Right forelimb (tissue), 1 donor: ENCODE results near the gene RAB11FIP4.

ENCODE experiments used
- DNase-seq: peaks from one replicate; pipeline ENCODE4 v3.0.0-alpha.2; 2018

Gene RAB11FIP4

DNA sequence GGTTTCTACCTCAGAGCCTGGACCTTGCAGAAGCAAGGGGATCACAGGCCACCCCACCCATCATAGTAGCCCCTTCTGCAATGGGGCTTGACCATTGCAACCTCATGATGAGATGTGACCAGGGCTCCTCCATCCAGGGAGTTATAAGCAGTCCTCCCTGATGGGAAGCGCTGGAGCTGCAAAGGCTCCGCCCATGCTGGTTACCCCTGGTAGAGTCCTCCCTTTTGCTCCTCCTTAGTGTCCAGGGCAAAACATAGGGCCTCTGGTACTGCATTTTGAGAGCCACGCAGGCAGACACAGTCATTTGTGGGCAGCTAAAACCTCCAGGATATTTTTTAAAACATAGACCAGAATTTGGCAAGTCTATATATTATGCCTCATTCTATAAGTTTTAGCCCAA, 161.1 kb downstream of the RAB11FIP4 start:
- DNase-seq = no peak

DNA sequence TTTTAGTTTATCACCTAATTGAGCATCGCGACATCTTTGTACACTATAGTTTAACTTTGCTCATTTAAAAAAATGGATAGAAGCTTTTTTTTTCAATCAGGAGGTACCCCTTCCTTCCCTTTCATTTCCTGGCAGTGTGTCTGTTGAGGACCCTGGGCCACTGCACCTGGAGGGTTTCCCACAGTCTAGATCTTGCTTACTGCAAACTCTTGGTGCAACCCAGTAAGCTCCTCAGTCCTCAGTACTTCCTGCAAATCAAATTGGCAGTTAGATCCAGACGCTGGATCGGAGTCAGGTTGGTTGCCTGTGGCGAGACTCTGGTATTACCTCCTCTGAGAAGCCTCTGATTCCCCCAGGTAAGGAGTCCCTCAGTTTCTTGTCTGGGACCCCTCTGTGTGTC, 162.0 kb downstream of the RAB11FIP4 start:
- no peak for DNase-seq

DNA sequence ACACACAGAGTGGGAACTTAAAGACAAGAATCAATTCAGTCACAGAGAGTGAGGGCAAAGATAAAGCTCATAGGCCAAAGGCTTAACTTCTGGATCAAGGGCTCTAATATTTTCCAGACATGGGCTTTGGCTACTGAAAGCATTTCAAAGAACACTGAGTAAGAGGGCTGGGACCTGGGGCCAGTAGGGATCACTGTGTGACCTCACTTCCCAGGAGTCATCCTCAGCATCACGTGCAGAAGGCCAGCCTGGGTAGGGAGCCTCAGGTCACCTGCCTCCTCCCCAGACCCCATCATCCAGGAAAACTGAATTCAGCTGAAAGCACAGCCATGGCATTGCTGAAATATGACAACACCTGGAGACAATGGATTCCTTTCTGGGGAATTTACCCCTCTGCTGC, 163.5 kb downstream of the RAB11FIP4 start:
- DNase-seq = no peak

DNA sequence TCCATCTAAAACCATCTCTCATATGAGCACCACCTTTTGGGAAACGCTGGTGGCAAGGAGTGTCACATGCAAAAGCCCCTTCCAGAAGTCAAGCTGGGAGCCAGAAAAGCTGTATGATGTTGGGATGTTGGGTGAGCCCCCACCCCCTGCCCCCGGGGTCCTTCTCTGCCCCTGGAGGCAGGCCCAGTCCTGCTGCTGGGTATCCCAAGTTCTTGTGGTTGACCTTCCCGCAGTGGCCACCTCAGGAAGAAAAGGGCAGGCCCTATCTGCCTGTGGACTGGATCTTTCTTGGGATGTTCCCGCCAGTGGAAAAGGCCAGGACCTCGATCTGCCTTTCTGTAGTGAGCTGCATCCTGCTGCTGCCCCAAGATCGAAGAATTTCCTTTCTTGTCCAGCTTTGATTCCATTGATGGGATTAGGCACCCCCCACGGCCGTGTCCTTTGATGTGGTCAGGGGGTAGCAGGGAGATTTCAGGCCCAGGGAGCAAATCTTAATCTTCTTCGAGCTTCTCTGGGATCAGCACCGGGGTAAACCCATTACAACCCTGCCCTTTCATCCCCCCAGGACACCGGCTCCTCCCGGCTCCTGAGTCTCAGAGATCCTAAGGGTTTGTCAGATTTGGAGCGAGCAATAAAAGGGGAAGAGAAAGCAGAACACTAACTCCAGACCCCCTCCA, 165.6 kb downstream of the RAB11FIP4 start:
- DNase-seq = no peak

DNA sequence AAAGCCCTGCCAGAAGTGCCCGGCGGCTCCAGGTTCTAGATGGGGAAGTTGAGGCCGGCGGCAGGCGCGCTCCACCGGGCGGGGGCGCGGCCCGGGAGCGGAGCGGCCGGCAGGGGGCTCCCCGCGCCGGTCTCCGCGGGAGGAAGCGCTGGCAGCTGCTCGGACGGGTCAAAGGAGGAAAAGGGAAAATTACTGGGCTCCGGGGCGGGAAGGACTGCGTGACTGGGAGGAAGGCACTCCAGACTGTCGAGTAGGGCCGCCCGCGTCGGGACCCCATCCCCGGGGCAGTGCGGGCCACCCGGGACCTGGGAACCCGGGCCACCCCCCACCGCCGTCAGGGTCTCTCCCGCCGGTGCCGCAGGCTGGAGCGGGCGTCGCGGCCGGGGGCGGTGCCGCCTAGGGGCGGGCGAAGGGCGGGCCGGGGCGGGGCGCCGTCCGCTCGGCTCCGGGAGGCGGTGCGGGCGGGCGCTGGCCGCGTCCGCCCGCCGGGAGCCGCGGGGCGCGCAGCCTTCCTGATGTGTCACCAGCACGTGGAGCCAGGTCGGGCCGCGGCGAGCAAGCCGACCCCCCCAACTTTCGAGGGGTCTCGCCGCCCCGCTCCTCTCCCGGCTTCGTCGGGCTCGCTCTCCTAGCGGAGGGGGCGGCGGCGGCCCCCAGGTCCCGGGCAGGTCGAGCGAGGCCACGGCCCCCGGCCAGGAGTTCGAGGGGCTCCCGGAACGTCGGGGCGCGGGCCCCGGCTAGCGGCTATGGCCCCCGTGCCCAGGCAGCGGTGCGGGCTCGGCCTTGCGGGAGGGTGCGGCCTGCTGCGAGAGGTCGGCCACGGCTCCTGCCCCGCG, 167.5 kb downstream of the RAB11FIP4 start:
- DNase-seq = peak; percentile 90

DNA sequence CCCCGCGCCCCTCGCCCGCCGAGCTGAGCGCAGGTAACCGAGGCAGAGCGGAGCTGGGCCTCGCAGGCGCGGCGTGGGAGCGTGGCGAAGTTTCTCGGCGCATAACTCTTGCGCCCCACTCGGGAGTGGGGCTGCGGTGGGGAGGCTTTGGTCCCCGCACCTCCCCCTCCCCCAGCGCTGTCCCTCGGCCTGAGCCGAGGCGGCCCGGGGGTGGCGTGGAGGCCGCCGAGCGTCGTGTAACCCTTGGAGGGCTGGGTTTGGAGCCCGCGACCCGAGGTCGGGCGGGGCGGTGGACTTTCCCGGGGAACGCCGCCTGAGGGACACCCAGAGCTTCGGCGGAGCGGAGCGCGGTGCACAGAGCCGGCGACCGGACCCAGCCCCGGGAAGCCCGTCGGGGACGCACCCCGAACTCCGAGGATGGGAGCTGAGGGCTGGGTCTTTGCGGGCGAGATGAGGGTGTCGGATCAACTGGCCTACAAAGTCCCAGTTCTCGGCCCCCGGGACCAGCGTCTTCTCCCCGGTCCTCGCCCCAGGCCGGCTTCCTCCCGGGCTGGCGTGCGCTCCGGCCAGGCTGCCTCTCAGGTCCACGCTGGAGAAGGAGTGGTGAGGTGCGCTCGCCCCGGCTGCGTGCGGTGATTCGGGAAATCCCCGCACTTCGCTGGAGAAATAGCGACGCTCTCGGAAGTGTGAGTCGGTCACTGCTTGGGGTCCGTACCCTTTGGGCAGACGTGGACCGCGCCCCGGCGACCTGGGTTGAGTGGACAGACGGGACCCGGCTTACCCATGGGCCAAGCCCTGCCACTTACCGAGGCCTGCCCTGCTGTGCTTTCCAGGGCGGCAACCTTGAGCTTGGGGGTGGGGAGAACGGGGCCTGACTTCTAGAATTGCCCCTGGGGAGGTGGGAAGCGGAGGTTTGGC, 168.4 kb downstream of the RAB11FIP4 start:
- DNase-seq = no peak

DNA sequence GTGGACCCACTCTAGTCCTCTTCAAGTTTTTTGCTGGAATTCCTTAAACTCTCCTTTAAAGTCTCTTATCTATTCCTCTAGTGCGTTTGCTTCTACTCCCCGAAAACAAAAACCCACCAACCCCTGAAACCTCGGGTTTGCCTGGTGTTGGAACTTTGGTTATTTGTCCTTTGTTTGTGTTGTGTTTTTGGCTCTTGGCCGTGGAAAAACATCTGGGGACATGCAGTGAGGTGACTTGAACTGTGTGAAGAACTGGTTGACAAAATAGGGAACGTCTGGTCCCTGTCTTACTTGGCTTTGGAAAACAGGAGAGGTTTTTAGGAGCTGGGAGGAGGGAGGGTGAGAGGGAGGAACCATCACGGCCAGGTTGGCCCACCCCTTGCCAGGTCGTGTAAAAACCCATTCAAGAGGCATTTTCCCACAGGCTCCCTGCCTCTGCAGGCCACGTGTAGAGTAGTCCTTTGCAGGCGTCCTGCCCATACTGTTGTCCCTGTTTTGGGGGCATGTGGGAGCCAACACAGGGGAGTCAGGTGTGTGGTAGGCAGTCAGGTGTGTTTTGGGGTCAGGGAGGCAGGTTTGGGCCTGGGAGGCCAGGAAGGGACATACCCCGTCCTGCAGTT, 169.3 kb downstream of the RAB11FIP4 start:
- DNase-seq = no peak

DNA sequence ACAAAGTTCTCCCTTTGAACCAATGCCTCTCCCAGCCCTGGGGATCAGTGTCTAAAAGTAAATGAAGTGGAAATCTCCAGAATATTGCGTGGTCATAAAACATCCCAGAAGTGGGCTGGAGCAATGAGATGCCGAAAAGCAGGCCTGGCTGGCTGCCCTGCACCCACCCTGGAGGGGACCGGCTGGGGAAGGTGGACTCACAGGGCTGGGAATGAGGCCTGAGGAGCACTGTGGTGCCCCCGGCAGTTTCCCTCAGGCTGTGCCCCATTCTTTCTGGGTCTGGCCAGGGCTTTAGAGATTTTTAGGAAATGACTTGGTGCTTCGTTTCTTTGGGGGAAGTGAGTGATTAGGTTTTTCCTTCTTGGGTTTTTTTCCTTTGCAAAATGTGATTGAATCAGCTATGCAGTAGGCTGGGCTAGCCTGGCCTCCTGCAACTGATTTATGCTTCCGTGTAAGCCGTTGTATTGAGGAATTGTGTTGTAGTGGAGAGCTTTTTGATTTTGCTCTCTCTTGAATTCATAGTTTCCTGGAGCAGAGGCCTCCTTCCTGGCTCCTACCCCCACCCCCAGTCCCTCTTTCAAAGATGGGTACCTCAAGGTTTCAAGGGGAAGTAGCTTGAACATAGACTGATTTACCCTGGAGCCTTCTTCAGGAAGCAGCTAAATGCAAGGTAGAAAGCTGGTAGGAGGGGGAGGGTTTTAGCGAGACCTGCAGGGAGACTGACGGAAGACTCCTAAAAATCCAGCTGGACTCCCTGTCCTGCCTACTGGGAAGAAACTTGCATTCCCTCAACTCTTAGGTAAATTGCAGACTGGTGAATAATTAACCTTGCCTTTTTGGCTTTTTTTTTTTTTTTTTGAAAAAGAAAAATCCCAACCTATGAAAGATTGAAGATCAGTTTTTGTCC, 170.2 kb downstream of the RAB11FIP4 start:
- no peak for DNase-seq

DNA sequence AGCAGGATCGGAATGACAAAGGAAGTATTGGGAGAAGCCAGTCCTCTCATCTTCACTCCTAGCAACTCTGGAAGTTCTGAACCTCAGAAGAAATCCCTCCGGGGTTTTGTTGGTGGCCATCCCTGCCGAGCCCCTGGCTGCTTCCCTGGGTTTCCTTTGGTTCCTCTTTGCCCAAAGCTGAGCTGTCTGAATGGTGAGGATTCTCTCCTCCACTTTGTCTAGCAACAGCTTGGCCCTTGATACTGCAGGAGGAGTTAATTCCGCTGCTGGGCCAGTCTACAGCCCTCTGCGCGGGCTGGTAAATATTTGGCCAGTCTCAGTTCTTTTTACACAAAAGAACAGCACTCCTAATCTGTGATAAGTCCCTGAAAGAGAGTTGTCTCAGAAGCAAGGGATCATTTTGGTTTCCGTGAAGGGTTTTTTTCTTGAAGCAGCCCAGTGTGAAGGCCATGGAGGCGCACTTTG, 170.9 kb downstream of the RAB11FIP4 start:
- DNase-seq = no peak

DNA sequence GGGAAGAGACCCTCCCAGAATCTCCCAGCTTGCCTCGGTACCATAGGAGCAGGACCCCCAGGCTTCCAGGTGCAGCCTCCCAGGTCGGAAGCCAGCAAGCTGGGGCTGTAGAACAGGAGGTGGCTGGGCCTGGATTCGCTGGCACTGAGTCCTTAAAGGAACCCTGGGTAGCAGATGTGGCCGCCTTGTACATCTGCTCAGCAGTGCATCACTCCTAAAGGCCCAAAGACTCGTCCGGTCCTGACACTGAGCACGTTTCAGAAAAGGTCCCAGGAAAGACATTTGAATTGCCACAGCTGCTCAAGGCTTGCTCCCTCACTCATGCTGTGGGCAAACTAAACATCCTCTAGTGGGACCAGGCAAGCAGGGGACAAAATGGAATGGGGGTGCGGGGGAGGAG, 172.8 kb downstream of the RAB11FIP4 start:
- no peak for DNase-seq

DNA sequence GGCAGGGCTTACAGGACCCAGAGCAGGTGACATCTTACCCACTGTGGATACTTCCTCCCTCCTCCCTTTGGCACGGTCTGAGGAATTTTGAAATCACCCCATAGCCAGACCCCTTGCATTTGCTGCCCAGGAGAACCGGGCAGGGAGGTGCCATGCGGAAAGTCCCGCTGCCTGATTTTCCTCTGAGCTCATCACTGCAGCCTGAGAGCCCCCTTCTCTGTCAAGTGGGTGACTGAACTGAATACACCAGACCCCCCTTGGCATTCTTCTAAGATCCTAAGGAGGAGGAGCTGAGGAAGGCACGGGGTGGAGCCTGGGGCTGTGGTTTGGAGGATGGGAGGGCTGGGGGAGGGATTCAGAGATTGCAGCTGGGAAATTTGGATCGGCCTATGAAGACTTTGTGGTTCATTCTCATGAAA, 173.4 kb downstream of the RAB11FIP4 start:
- DNase-seq = no peak

DNA sequence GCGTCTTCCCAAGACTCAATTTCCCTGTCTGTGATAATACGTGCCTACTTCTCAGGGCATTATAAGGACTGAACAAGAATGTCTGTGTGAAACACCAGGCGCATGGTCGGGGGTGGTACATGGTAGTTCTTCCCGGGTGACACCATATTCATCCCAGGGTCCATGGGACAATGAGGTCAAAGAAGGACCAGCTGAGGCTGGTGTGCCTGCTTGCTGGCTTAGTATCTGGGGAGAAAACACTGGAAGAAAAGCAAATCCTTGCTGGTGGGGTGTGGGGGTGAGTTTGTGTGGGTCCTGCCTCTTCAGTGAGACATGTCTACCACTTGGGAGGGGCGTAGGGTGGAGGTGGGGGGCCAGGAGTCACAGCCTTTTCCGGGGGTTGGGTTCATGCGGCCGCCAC, 174.2 kb downstream of the RAB11FIP4 start:
- no peak for DNase-seq

DNA sequence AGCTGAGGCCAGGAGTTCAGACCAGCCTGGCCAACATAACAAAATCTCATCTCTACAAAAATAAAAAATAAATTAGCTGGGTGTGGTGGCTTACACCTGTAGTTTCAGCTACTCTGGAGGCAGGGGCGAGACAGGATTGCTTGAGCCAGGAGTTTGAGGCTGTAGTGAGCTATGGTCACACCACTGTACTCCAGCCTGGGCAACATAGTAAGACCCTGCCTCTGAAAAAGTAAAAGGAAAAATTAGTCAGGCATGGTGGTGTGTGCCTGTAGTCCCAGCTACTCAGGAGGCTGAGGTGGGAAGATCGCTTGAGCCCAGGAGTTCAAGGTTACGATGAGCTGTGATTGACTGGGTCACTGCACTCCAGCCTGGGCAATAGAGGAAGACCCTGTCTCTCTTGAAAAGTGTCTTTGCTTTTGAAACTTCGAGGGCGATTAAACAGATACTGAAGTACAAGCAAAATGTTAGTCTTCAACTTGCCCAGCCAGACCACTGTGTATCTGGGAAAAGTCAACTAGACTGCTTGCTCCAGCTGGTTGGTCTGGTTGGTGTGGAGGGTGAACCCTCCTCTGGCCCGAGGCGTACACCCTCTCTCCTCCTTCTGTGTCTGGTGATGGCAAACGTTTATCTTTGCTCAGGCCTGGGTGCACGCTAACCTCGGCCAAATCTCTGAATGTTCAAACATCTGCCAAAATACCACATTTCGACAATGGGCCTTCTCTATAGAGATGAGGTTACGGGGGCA, 174.9 kb downstream of the RAB11FIP4 start:
- no peak for DNase-seq

DNA sequence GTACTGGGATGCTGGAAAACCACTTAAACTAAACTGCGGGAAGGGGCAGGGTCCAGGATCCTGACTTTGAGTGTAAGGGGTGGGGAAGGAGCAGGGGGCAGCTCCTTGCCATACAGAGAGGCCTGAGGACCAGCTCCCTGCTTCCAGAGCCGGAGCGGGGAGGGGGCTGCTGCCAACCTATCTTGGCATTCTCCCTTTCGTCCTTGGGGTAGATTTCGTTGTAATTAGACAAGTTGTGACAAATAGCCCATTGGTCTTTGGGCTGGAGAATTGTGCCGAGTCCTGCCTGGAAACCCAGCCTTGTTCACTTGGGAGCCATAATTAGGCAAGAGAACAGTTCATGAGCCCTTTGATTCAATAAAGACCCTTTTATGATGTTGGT, 175.5 kb downstream of the RAB11FIP4 start:
- no peak for DNase-seq

DNA sequence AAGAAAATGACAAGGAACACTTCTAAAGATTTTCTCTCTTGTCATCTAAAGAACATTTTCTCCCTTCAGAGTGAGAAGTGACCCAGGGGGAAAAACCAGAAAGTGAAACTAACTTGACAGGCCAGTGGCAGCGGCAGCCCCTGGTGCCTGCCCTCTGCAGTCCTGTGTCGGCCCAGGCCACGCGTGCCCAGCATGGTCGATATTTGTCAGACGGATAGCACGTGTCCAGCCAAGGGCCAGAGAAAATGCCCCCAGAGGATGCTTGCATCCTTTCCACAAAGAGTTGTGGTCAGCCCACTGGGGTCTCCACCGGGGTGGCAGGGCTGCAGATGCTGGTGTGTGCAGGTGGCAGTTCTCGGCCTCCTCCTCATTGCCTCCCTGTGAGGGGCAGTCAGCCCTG, 176.6 kb downstream of the RAB11FIP4 start:
- DNase-seq = no peak

DNA sequence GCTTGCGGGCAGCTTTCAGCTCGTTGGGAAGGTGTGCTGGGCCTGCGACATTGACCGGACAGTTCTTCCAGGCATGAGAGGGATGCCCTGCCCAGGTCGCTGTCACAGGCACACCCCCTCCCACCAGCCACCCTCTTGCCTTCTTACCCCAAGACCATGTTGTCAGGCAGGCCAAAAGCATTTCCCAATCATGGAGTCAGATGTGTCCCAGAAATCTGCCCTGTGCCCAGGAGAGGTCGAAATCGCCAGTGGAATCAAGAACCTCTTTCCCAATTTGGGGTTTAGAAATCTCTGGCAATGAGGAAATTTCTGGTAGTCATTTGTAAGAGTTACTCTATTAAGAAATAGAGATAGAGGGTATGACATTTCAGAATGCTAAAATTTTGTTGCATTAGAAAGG, 177.1 kb downstream of the RAB11FIP4 start:
- no peak for DNase-seq

DNA sequence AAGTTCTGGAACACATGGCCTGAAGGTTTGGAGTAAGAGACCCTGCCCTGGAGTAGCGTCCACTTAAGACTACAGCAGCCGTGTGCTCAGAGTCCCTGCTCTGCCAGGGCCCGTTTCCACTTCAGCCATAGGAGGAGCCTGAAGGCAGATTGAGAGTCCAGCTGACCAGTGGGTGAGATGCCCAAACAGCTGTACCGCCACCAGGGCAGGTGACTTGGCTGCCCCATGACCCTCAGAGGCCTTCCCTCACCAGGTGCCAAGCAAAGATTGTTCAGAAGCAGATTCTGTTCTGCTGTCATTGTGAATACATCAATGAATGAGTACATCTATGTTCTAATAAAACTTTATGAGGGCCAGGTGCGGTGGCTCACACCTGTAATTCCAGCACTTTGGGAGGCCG, 178.8 kb downstream of the RAB11FIP4 start:
- DNase-seq = no peak

DNA sequence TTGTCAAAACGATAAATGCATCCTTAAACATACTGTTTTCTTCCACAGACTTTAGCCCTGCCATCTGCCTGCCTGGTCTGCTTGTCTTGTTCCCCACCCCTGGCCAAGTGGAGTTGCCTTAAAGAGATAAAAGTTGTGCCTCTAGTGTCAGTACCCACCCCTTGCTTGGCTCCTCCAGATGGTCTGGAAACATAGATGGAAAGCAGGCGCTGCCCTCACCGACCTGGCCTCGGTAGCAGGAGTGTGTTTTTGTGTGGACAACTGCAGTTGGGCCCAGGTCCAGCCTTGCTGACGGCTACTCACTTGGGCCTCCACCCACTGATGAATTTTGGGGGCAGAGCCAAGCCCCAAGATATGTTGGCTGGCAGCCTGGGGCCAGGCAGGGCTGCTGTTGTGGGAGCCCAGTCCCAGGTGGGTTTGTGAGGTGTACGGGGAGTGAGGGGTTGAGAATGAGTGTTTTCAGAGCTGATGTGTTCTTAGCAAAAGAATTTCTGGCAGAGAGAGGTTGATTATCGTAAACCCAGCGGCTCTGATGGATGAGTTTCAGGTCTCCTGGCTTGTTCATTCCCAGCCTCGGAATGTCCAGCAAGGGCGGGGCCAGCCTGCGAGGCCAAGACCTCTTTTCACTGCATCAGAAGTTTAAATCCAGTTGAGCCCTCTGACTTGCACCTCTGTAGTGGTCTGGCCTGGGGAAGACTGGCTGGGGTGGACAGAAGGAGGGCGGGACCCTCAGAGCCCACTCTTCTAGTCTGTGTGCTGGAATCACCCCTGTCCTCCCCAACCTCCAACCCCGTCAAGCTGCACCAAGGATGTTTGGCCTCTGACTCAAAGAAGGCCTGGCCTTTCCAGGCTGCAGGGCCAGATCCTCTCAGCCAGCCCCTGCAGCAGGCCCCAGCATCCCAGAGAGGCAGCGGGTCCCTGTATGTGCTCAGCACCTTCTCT, 179.7 kb downstream of the RAB11FIP4 start:
- peak; percentile 75 for DNase-seq

DNA sequence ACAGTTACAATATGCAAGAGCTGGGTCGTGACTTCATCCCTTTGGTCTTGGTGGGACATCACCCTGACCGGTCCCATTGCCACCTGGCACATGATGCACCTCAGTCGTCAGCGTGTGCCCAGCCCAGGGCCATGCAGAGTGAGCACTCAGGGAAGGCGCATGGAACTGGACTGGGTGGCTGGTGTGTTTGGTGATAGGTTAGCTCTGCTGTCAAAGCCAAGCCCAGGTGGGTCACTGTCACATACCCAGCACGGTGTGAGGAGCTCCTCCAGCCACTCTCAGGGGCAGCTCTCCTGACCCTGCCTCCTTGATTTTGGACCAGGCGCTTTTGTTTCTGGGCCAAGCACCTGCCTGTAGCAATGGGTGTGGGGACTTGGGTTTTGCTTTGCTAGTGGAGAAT, 180.9 kb downstream of the RAB11FIP4 start:
- no peak for DNase-seq

DNA sequence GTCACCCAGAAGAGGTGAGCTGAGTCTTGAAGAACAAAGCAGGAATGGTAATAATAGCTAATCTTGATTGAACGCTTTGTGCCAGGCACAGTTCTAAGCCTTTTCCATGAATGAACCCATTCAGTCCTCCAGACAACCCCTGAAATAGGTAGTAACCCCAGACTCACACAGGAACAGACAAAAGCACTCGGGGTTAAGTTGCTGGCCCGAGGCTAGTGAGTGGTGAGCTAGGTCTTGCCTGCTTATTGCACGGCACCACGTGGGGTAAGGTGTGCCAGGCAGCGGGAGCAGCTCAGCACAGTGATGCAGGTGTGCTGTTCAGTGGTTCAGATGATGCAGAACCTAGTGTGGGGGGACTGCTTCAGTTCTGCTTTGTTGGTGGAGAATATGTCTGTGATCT, 181.6 kb downstream of the RAB11FIP4 start:
- no peak for DNase-seq
